HG02623 (cell line): Measurements from ENCODE around the gene PMM1.

Experiments used
- ATAC-seq: cut with Tn5 transposase; IDR thresholded peaks from one replicate; pipeline ENCODE4 v1.9.1; 2021; ENCODE audit warnings: moderate library complexity; ENCODE audit not compliant: unreplicated experiment

The PMM1 gene

DNA sequence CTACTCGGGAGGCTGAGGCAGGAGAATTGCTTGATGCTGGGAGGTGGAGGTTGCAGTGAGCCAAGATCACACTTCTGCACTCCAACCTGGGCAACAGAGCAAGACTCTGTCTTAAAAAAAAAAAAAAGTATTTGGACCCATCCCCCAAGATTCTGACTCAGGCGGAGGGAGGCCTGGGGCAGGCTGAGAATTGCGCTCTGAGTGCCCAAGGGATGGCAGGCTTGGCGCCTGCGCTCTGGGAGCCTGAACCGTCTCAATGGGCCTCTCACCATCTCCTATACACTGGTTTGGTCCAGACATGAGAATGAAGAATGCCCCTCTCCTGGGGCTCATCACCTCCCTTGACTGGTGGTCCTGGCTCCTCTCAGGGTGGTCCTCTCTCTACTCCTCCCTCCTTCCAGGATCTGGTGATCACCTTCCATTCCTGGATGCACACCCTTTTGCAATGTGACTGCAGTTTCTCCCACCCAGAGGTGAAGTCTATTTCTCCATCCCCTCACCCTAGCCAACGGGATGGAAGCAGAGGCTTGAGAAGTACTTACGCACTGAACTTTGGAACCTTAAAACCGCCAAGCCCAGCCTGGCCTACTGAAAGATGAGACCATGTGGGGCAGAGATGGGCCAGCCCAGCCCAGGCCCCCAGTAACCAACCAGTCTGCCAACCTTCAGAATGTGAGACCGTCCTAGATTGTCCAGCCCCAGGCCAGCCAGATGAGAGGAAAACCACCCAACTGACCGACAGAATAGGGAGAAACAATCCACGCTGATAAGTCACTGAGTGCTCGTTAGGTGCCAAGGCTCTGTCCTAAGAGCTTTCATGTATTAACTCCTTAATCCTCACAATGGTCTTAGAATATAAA, 50.3 kb downstream of the PMM1 start:
- ATAC-seq, result no peak

GRCh38 chr22:41538583-41538982, 51.1 kb downstream of the PMM1 start:
- no peak for ATAC-seq

GRCh38 chr22:41537203-41537602, 52.4 kb downstream of the PMM1 start:
- ATAC-seq, result no peak

DNA sequence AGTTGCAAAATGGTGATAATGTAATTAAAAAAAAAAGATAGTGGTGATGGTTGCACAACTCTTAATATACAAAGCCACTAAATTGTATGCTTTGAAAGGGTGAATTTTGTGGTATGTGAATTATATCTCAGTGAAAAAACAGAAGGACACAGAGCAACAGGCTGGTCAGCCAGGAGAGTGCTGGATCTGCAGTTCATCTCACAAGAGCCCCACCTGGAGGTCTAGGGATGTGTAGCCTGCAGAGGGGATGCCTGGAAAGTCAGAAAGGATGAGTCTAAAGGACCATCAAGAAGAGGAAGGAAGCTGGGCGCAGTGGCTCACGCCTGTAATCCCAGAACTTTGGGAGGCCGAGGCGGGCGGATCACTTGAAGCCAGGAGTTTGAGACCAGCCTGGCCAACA, 54.4 kb downstream of the PMM1 start:
- ATAC-seq, result no peak

- no peak for ATAC-seq
Observed at GRCh38 chr22:41534219-41534618, 55.4 kb downstream of the PMM1 start.

- ATAC-seq, result no peak
Observed at GRCh38 chr22:41532908-41533825, 56.5 kb downstream of the PMM1 start.

GRCh38 chr22:41531715-41532477, 57.7 kb downstream of the PMM1 start:
- ATAC-seq, result no peak

GRCh38 chr22:41530890-41531714, 58.5 kb downstream of the PMM1 start:
- no peak for ATAC-seq

GRCh38 chr22:41528938-41529561, 60.6 kb downstream of the PMM1 start:
- ATAC-seq, result no peak

- no peak for ATAC-seq
Observed at GRCh38 chr22:41528132-41528766, 61.4 kb downstream of the PMM1 start.
